HCT116 (cell line): ENCODE measurements around the gene CTIF.

Experiments
- CTCF ChIP-seq, 3 experiments: fragments of 200-600 bp in 1 of 3; sonication (generic) in 1 of 3; IDR thresholded peaks in 2 of 3; conservative IDR thresholded peaks in 1 of 3; 2 replicates each; pipeline ENCODE4 v1.5.1; 2012 to 2017; ENCODE audit warnings: low read depth in 2 of 3, low read length in 2 of 3, antibody characterized with exemption in 1 of 3, borderline replicate concordance in 1 of 3, control low read depth in 1 of 3, mild to moderate bottlenecking in 1 of 3, mixed read lengths in 1 of 3, mixed run types in 1 of 3, moderate library complexity in 1 of 3; ENCODE audit not compliant: insufficient read depth in 1 of 3
- ELF1 ChIP-seq: IDR thresholded peaks from 2 replicates; pipeline ENCODE4 v1.6.1; 2012; ENCODE audit warnings: low read depth, borderline replicate concordance
- POLR2A ChIP-seq: IDR thresholded peaks from 2 replicates; pipeline ENCODE4 v1.7.0; 2011; ENCODE audit warnings: borderline replicate concordance; ENCODE audit not compliant: insufficient read depth, insufficient read length; ENCODE audit errors: extremely low read depth
- TCF7L2 ChIP-seq: IDR thresholded peaks from 2 replicates; pipeline ENCODE4 v1.7.0; 2011; ENCODE audit warnings: borderline replicate concordance, inconsistent platforms; ENCODE audit not compliant: insufficient read depth, insufficient read length; ENCODE audit errors: extremely low read depth
- TF ChIP-seq, protein P1 (sequence below): IDR thresholded peaks from 2 replicates; pipeline ENCODE4 v1.6.1; 2012

- TF ChIP-seq CTCF (IDR thresholded peaks at IDR 0.05 in 2 of 3, conservative IDR thresholded peaks at IDR 0.05 in 1 of 3; ENCODE audit: borderline replicate concordance in 1 of 3, insufficient read depth in 1 of 3, low read depth in 2 of 3, low read length in 2 of 3) (no peak), POLR2A (no peak), ELF1 (no peak), TCF7L2 (no peak)
- TF ChIP-seq, protein P1, sequence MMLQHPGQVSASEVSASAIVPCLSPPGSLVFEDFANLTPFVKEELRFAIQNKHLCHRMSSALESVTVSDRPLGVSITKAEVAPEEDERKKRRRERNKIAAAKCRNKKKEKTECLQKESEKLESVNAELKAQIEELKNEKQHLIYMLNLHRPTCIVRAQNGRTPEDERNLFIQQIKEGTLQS, result no peak
Measured at GRCh38 chr18:48777744-48778116, 238.9 kb downstream of the CTIF start.
